Aorta (tissue), 5 donors: Measurements from ENCODE around the gene CT47C1. TPM values are rescaled to one million over a fixed set of nuclear protein-coding genes. Genes with fewer than 3 reads are reported as not detected.

Experiments
- ATAC-seq: fragments of 200-7000 bp; cut with Tn5 transposase; one replicate; pipeline ENCODE4 v1.9.1; 2022; ENCODE audit warnings: moderate library complexity; ENCODE audit not compliant: low FRiP score
- DNase-seq, 2 donors: peaks; one replicate each; pipeline ENCODE4 v3.0.0-alpha.2; 2020
- H3K27ac ChIP-seq, 2 donors: one replicate each; pipeline ENCODE4 v1.5.1; 2013; ENCODE audit warnings: low read length in 2 of 2, mild to moderate bottlenecking in 2 of 2, moderate library complexity in 2 of 2, control low read depth in 1 of 2, inconsistent platforms in 1 of 2, low read depth in 1 of 2
- H3K27me3 ChIP-seq, 2 donors: one replicate each; pipeline ENCODE4 v1.6.1; 2013; ENCODE audit warnings: control low read depth in 1 of 2, low read length in 1 of 2, mild to moderate bottlenecking in 1 of 2, moderate library complexity in 1 of 2; ENCODE audit not compliant: insufficient read depth in 2 of 2, control insufficient read depth in 1 of 2
- H3K36me3 ChIP-seq, 2 donors: one replicate each; pipeline ENCODE4 v1.6.1; 2013; ENCODE audit warnings: control low read depth in 1 of 2, low read length in 1 of 2, mild to moderate bottlenecking in 1 of 2; ENCODE audit not compliant: insufficient read depth in 2 of 2, control insufficient read depth in 1 of 2
- H3K4me1 ChIP-seq, 2 donors: one replicate each; pipeline ENCODE4 v1.6.1; 2013; ENCODE audit warnings: low read length in 2 of 2, control low read depth in 1 of 2, mild to moderate bottlenecking in 1 of 2, moderate library complexity in 1 of 2; ENCODE audit not compliant: insufficient read depth in 2 of 2, control insufficient read depth in 1 of 2
- H3K4me3 ChIP-seq, 2 donors: one replicate each; pipeline ENCODE4 v1.5.1; 2013; ENCODE audit warnings: low read length in 2 of 2, control low read depth in 1 of 2, mild to moderate bottlenecking in 1 of 2
- H3K9me3 ChIP-seq: one replicate; pipeline ENCODE4 v1.6.1; 2013; ENCODE audit warnings: mild to moderate bottlenecking, low read length; ENCODE audit not compliant: control insufficient read depth
- WGBS, 2 donors: extraction: QIAGEN DNeasy Blood & Tissue Kit; methylation state at CpG; one replicate each; pipeline ENCODE4 v1.1.7; 2013; 5-methylcytosine and 5-hydroxymethylcytosine counted together
- intact Hi-C, 2 donors: fragments of 100-400 bp; cut with DNase I; formaldehyde crosslinking; loops; one replicate each; pipeline versions ENCODE4 v1.14.2 to v1.15.0; 2022
- polyA plus RNA-seq, 2 donors: library from polyadenylated mRNA; stranded (reverse); fragments of 200-250 nt; gene quantifications; one replicate each; pipeline ENCODE4 v1.2.3, GENCODE V29; 2013
- total RNA-seq, 2 donors: library from RNA; stranded (reverse); fragmentation: NEBNext Ultra II Directional; extraction: Animal tissue kit (Norgen Biotek cat#: 25700); gene quantifications; one replicate each; pipeline ENCODE4 v1.2.1, GENCODE V29; 2021
- donor health status: healthy with polysubstance abuse.
- donor health status: Bipolar disorder and iron deficiency.
- donor health status: DM: no; HTN: no; CAD: no.
- donor health status: DM: no; HTN: no; CAD: no.
- donor health status: DM: yes; HTN: yes; CAD: no.

CT47C1 gene
- total and polyA plus RNA-seq, 4 donors = not detected

DNA sequence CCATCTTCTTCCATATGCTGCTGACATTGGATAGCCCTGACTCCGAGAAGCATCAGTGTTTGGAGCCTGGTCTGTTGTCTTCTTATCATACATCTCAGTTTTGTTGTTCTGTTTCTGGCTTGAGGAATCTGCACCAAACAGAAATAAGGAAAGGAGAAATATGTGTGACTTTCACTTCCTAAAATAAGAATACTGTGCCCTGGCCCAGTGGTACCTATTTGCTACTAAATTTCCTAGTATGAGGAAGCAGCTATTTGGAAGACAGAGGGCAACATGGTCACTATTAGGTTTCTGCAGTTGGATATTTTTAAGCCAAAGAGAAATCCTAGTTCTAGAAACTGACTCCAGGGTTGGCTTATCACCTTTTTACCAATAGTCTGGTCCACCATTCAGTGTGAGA lies 16.8 kb downstream of the CT47C1 start:
- 83 to 96% methylated on average over 1 of the region's 1 CpG for WGBS, 2 donors
- H3K4me3 ChIP-seq = no peak overlapping the region
- no peaks in the 10 kb centered on the region for H3K36me3 ChIP-seq
- ATAC-seq = no peak
- DNase-seq = no peak
- H3K9me3 ChIP-seq = no peaks in the 10 kb centered on the region
- intact Hi-C loops = no loop called here
- H3K27me3 ChIP-seq = no peaks in the 10 kb centered on the region
- H3K27ac ChIP-seq = no peak overlapping the region
- no peaks in the 10 kb centered on the region for H3K4me1 ChIP-seq

DNA sequence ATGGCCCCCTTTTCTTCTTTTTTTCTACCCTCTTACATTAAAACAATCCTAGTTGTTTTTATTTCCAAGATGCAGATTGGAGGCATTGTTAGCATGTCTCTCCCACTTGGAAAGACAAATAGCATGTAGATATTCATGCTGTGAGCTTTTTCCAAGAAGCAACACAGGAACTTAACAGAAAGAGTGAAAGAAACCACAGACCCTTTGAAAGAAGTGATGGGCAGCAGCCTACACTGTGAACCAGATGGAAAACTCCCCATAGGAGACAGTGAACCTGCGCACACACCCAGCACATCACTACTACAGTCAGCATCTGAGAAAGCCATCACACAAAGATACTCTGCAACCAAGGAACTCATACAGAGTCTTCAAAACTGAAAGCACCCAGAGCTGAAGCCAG lies 17.8 kb downstream of the CT47C1 start:
- no peaks in the 10 kb centered on the region for H3K9me3 ChIP-seq
- intact Hi-C loops = no loop called here
- 75 to 84% methylated on average over 1 of the region's 1 CpG for WGBS, 2 donors
- H3K27me3 ChIP-seq = no peaks in the 10 kb centered on the region
- ATAC-seq (no peak), DNase-seq (no peak)
- no peak overlapping the region for H3K27ac ChIP-seq
- no peaks in the 10 kb centered on the region for H3K4me1 ChIP-seq
- no peaks in the 10 kb centered on the region for H3K36me3 ChIP-seq
- H3K4me3 ChIP-seq = no peak overlapping the region

DNA sequence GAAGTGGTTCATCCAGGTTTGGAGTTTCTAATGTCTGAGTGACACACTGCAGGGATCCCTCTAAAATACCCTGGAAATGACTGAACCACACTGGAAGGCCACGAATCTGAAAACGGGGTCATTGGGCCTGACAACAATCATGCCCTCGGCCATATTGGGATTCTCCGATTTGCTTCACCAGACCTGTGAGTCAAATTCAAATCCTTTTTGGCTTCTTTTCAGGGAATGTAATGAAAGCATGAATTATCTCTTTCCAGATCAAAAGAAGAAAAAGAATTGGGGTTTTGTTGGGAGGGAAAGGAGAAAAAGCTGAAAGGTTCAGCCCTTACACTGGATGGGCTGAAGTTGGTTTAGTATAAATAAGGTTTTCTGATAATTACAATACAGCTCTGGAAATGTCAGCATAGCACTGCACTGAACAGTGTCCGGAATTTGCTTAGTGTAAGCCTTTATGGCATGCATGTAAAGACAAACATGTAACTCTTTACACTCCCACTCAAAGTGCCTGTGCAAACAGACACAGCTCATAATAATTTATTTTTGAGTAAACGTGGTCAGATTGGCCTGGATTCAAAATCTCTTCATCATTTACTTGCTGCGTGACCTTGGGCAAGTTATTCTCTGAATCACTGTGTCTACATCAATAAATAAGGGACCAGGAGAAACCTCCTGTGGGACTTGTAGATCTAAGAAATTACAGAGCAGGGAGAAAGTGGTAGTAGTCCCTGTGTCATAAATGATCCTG lies 21.4 kb downstream of the CT47C1 start:
- intact Hi-C loops = no loop called here
- no peaks in the 10 kb centered on the region for H3K27me3 ChIP-seq
- H3K4me3 ChIP-seq = no peak overlapping the region
- no peaks in the 10 kb centered on the region for H3K36me3 ChIP-seq
- H3K9me3 ChIP-seq = no peaks in the 10 kb centered on the region
- DNase-seq (no peak), ATAC-seq (no peak)
- H3K27ac ChIP-seq = no peak overlapping the region
- no peaks in the 10 kb centered on the region for H3K4me1 ChIP-seq
- whole genome bisulfite sequencing, 2 donors = 61 to 68% methylated on average over 7 of the region's 7 CpGs

DNA sequence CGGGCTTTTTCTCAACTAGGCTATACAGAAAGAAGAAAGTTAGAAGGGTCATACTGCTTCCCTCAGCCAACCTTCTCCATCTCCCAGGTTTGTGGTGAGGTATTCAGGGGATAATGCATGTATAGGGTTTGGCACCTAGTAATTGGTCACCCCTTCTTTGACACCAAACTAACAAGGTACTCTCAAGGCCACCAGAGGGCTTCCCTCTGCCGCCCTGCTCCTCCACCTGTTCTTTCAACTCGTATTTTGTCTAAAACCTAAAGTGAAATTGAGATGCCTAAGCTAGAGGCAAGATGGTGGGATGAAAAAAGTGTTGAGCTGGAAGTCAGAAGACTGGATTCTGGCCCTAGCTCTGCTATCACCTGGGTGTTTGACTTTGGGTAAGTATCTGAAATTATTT lies 22.0 kb downstream of the CT47C1 start:
- ATAC-seq = no peak
- intact Hi-C loops = no loop called here

DNA sequence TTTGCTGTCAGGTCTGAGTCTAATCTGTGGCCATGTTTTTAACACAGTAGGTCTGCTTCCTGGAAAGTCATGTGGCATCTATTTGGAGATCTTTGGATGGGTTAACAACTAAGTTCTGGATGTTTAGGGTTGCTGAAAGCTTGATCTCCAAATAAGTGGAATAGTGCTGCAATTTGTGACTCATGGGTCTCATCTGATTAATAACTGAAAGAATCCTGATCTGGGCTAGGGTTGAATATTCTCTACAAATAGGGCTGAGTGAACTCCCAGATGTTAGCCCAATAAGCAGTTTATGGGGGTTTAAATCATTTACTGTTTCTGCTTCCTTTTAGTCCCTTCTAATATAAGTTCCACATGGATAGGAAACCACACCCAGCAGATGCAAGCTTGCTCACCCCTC lies 23.1 kb downstream of the CT47C1 start:
- DNase-seq (no peak), ATAC-seq (no peak)
- no peaks in the 10 kb centered on the region for H3K9me3 ChIP-seq
- no peaks in the 10 kb centered on the region for H3K36me3 ChIP-seq
- H3K27me3 ChIP-seq = no peaks in the 10 kb centered on the region
- intact Hi-C loops = no loop called here
- no peak overlapping the region for H3K4me3 ChIP-seq
- no peak overlapping the region for H3K27ac ChIP-seq
- no peaks in the 10 kb centered on the region for H3K4me1 ChIP-seq

More for the DNA sequence above, 22.0 kb downstream of the CT47C1 start:
- 52 to 82% methylated on average over 3 of the region's 3 CpGs for WGBS, 2 donors
- no peak overlapping the region for H3K27ac ChIP-seq
- DNase-seq = no peak
- no peaks in the 10 kb centered on the region for H3K27me3 ChIP-seq
- H3K4me3 ChIP-seq = no peak overlapping the region
- no peaks in the 10 kb centered on the region for H3K36me3 ChIP-seq
- H3K4me1 ChIP-seq = no peaks in the 10 kb centered on the region
- H3K9me3 ChIP-seq = no peaks in the 10 kb centered on the region

DNA sequence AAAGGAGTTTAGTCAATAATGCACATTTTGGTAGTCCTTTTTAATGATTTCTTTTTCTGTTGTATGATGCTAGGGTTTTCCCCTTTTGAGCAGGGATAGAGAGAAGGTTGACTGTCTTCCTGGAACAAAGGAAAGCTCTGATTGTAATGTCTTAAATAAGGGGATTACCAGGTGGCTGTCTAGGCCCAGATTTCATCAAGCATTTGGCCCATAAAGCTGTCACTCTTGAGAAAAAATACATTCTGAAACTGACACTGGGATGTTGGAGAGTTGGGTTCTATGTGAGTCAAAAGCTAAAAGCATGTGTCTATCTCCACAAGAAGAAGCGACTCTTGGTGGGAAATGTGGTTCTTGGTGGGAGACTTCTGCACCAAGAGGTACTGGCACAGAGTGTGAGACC lies 28.4 kb downstream of the CT47C1 start:
- no peaks in the 10 kb centered on the region for H3K27me3 ChIP-seq
- no peaks in the 10 kb centered on the region for H3K4me1 ChIP-seq
- H3K9me3 ChIP-seq = no peaks in the 10 kb centered on the region
- 75 to 96% methylated on average over 1 of the region's 1 CpG for WGBS, 2 donors
- H3K4me3 ChIP-seq = no peak overlapping the region
- no peak for DNase-seq
- no peaks in the 10 kb centered on the region for H3K36me3 ChIP-seq
- no peak overlapping the region for H3K27ac ChIP-seq
- ATAC-seq = no peak
- intact Hi-C loops = no loop called here

DNA sequence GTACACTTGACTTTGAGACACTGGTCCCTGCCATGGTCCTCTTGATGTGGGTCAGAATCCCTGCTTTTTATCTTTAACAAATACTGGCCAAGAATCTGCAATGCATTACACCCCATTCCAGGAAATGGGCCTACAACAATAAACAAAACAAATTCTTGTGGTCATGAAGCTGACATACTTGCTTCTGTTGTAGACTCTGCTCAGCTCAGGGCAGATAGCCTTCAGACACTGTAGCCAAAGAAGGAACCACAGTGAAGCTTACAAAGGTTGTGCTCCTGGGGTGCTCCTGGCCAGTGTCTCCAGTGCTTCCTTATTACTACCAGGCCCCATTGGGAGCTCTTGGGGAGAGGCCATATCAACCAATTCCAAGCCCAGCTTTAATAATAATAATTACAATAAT lies 33.0 kb downstream of the CT47C1 start:
- Histone ChIP-seq H3K4me1 (no peaks in the 10 kb centered on the region), H3K27me3 (no peaks in the 10 kb centered on the region), H3K27ac (no peak overlapping the region), H3K9me3 (no peaks in the 10 kb centered on the region), H3K4me3 (no peak overlapping the region), H3K36me3 (no peaks in the 10 kb centered on the region)
- ATAC-seq = no peak
- no peak for DNase-seq
- intact Hi-C loops = no loop called here

DNA sequence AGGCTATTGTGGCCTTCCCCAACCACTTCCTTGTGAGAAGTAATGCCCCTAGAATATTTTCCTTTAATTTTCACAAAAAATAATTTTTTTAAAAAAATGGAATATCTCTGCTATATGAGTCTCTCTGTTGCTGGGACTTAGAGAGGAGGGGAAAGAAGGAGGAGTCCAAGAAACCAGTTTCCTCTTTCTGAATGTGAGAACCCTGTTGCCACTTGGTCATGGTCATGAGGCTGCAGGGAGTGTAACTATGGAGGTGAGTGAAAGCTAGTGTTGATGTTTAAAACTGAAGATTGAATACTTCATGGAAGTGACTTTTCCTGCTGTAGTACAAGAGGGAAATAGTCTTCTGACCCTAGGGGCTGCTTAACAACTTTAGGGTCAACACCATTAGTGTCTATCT lies 34.4 kb downstream of the CT47C1 start:
- H3K4me1 ChIP-seq = no peaks in the 10 kb centered on the region
- H3K27me3 ChIP-seq = no peaks in the 10 kb centered on the region
- no peaks in the 10 kb centered on the region for H3K9me3 ChIP-seq
- no peaks in the 10 kb centered on the region for H3K36me3 ChIP-seq
- DNase-seq (no peak), ATAC-seq (no peak)
- no peak overlapping the region for H3K27ac ChIP-seq
- intact Hi-C loops = no loop called here
- no peak overlapping the region for H3K4me3 ChIP-seq

DNA sequence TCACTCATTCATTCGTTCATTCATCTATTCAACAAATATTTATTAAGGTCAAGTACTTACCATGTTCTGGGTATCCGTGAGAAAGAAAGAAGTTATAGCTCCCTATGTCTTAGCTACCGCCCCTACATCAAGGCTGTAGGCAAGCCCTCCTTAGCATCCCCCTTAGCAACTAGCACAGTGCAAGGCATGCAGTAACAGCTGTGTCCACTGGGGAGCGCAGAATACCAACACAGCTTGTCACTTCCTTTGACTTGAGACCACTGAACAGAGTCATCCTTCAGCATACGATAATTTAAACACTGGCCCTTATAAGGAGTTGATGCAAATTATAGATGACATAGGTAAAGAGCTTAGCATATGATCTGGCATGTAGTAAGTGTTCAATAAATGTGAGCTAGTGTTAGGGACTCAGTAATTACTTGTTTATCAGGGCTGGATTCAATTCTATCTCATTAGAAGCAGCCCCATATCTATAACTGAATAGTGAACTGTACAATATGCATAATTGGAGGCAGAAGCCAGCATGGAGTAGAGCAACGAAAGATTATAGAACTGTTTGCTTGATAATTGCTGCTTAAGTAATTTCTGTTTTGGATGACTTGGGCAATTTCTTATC lies 46.1 kb downstream of the CT47C1 start:
- intact Hi-C loops = loop anchor here in 1 of 2 donors (2.0 to 5.0 kb wide), 2 partner anchors 100 to 153 kb away; no protein-coding TSS in a partner anchor
- Histone ChIP-seq H3K27me3 (no peaks in the 10 kb centered on the region), H3K36me3 (no peaks in the 10 kb centered on the region), H3K4me3 (no peak overlapping the region), H3K4me1 (no peaks in the 10 kb centered on the region), H3K27ac (no peak overlapping the region), H3K9me3 (no peaks in the 10 kb centered on the region)
- WGBS, 2 donors = 9% methylated on average over 6 of the region's 6 CpGs
- DNase-seq (peak; percentile 59 to 77), ATAC-seq (no peak)
